KMS-11 (cell line): Measurements from ENCODE around the gene PRR13.
A peak's percentile ranks its signal among the peaks of the same experiment; 100 is the strongest.

ENCODE experiments used
- H2AFZ ChIP-seq: fragments of 200-600 bp; sonication (generic); 2 replicates; pipeline ENCODE4 v1.6.1; 2016; ENCODE audit warnings: antibody characterized with exemption, mixed run types, low read depth
- H3K27ac ChIP-seq: fragments of 200-600 bp; sonication (generic); 2 replicates; pipeline ENCODE4 v1.6.1; 2016; ENCODE audit warnings: mild to moderate bottlenecking, mixed run types
- H3K27me3 ChIP-seq: fragments of 200-600 bp; sonication (generic); 2 replicates; pipeline ENCODE4 v1.6.1; 2017; ENCODE audit warnings: mild to moderate bottlenecking, low read depth, mixed run types, moderate library complexity; ENCODE audit not compliant: insufficient read depth
- H3K36me3 ChIP-seq: fragments of 200-600 bp; sonication (generic); 2 replicates; pipeline ENCODE4 v1.6.1; 2017; ENCODE audit warnings: mild to moderate bottlenecking, mixed run types; ENCODE audit not compliant: insufficient read depth
- H3K4me1 ChIP-seq: fragments of 200-600 bp; sonication (generic); 2 replicates; pipeline ENCODE4 v1.6.1; 2016; ENCODE audit warnings: mild to moderate bottlenecking, low read depth, mixed run types; ENCODE audit not compliant: poor library complexity, severe bottlenecking
- H3K4me2 ChIP-seq: fragments of 200-600 bp; sonication (generic); 2 replicates; pipeline ENCODE4 v1.7.0; 2016; ENCODE audit warnings: mild to moderate bottlenecking, mixed run types
- H3K4me3 ChIP-seq: fragments of 200-600 bp; sonication (generic); IDR thresholded peaks from 2 replicates; pipeline ENCODE4 v1.6.1; 2017; ENCODE audit warnings: low read depth, low read length, mixed read lengths; ENCODE audit not compliant: insufficient read depth
- H3K79me2 ChIP-seq: fragments of 200-600 bp; sonication (generic); 2 replicates; pipeline ENCODE4 v1.6.1; 2016; ENCODE audit warnings: low read depth, mixed run types; ENCODE audit not compliant: insufficient read depth
- H3K9ac ChIP-seq: fragments of 200-600 bp; sonication (generic); 2 replicates; pipeline ENCODE4 v1.6.1; 2016; ENCODE audit warnings: mild to moderate bottlenecking, mixed run types
- H4K20me1 ChIP-seq: fragments of 200-600 bp; sonication (generic); 2 replicates; pipeline ENCODE4 v1.6.1; 2016; ENCODE audit warnings: mild to moderate bottlenecking, mixed run types; ENCODE audit not compliant: insufficient read depth
- CTCF ChIP-seq: fragments of 200-600 bp; sonication (generic); conservative IDR thresholded peaks from 2 replicates; pipeline ENCODE4 v1.6.1; 2017; ENCODE audit warnings: low read depth, mild to moderate bottlenecking, antibody characterized with exemption, low read length, moderate library complexity, mixed read lengths

The PRR13 gene

GRCh38 chr12:53466640-53467039 lies 25.1 kb downstream of the PRR13 start:
- H3K9ac ChIP-seq, result no peak overlapping the region; the same call in 1 of the 2 replicates
- no peak overlapping the region for H3K4me3 ChIP-seq
- H3K4me2 ChIP-seq, result peak overlapping the region; percentile 77
- H4K20me1 ChIP-seq, result peaks cover 37% of the 10 kb centered on the region
- H3K4me1 ChIP-seq, result peaks cover 99% of the 10 kb centered on the region
- no peak overlapping the region for H2AFZ ChIP-seq
- H3K27ac ChIP-seq, result peak overlapping the region; percentile 59
- H3K36me3 ChIP-seq, result peaks cover 83% of the 10 kb centered on the region; the same call in 1 of the 2 replicates
- no peaks in the 10 kb centered on the region for H3K27me3 ChIP-seq
- peaks cover 91% of the 10 kb centered on the region for H3K79me2 ChIP-seq
- TF ChIP-seq CTCF, result no peak

- Histone ChIP-seq H3K4me1 (peaks cover 99% of the 10 kb centered on the region), H3K36me3 (peaks cover 83% of the 10 kb centered on the region; the same call in 1 of the 2 replicates), H3K27ac (peak overlapping the region; percentile 59), H3K4me3 (no peak overlapping the region), H4K20me1 (peaks cover 33% of the 10 kb centered on the region), H3K79me2 (peaks cover 91% of the 10 kb centered on the region), H3K27me3 (no peaks in the 10 kb centered on the region), H3K4me2 (peak overlapping the region; percentile 77), H3K9ac (peak overlapping the region; percentile 0; the same call in 1 of the 2 replicates), H2AFZ (no peak overlapping the region)
- TF ChIP-seq CTCF, result no peak
These were observed 25.5 kb downstream of the PRR13 start for GRCh38 chr12:53467082-53467481.

GRCh38 chr12:53467880-53468279 lies 26.3 kb downstream of the PRR13 start:
- Histone ChIP-seq H3K9ac (no peak overlapping the region; the same call in 1 of the 2 replicates), H3K4me2 (peak overlapping the region; percentile 77), H3K79me2 (peaks cover 91% of the 10 kb centered on the region), H3K36me3 (peaks cover 76% of the 10 kb centered on the region; the same call in 1 of the 2 replicates), H3K4me3 (no peak overlapping the region), H2AFZ (no peak overlapping the region), H3K27ac (peak overlapping the region; percentile 59), H4K20me1 (peaks cover 25% of the 10 kb centered on the region), H3K4me1 (peaks cover 99% of the 10 kb centered on the region), H3K27me3 (no peaks in the 10 kb centered on the region)
- TF ChIP-seq CTCF, result no peak

- Histone ChIP-seq H4K20me1 (peaks cover 21% of the 10 kb centered on the region), H3K36me3 (peaks cover 75% of the 10 kb centered on the region; the same call in 1 of the 2 replicates), H3K27me3 (no peaks in the 10 kb centered on the region), H3K79me2 (peaks cover 91% of the 10 kb centered on the region), H3K9ac (no peak overlapping the region; the same call in 1 of the 2 replicates), H3K27ac (peak overlapping the region; percentile 59), H3K4me1 (peaks cover 99% of the 10 kb centered on the region), H3K4me3 (no peak overlapping the region), H3K4me2 (peak overlapping the region; percentile 77), H2AFZ (no peak overlapping the region)
- no peak for TF ChIP-seq CTCF
These were observed 26.7 kb downstream of the PRR13 start for GRCh38 chr12:53468282-53468681.
